Muscle layer of duodenum (tissue), 2 donors: ENCODE measurements around the gene SEC14L3.

Experiments
- H3K27ac ChIP-seq: one replicate; pipeline ENCODE4 v1.7.0; 2013; ENCODE audit warnings: mild to moderate bottlenecking, low read length
- H3K27me3 ChIP-seq: one replicate; pipeline ENCODE4 v1.7.0; 2013; ENCODE audit warnings: low read depth, mild to moderate bottlenecking, control low read depth, low read length
- H3K36me3 ChIP-seq, 2 donors: one replicate each; pipeline ENCODE4 v1.7.0; 2013; ENCODE audit warnings: low read length in 2 of 2, control low read depth in 1 of 2, mild to moderate bottlenecking in 1 of 2; ENCODE audit not compliant: insufficient read depth in 2 of 2, control insufficient read depth in 1 of 2
- H3K4me1 ChIP-seq, 2 donors: one replicate each; pipeline ENCODE4 v1.7.0; 2013; ENCODE audit warnings: low read length in 2 of 2, mild to moderate bottlenecking in 2 of 2, control low read depth in 1 of 2, moderate library complexity in 1 of 2; ENCODE audit not compliant: insufficient read depth in 2 of 2, control insufficient read depth in 1 of 2
- H3K4me3 ChIP-seq, 2 donors: one replicate each; pipeline ENCODE4 v1.7.0; 2013; ENCODE audit warnings: low read length in 2 of 2, low read depth in 1 of 2, mild to moderate bottlenecking in 1 of 2
- H3K9me3 ChIP-seq, 2 donors: one replicate each; pipeline ENCODE4 v1.7.0; 2013; ENCODE audit warnings: low read length in 2 of 2, control low read depth in 1 of 2, mild to moderate bottlenecking in 1 of 2; ENCODE audit not compliant: control insufficient read depth in 1 of 2
- donor health status: healthy.

SEC14L3 gene

DNA sequence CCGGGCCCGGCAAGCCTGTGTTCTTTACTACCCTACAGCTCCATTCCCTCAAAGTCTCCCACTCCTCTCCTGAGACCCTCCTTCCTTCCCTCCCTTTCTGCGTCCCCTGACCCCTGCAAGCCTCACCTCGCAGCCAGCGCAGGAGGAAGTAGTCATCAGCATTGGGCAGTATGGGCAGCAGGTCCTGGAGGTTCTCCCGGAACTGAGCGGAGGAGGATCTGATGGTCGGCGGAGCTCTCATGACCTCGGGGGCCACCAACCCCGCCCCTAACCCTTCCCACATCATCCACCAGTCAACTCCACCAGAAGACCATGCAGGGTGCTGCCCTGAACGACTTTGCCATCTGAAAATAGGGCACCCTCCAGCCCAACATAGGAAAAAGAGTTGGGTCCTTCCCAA, 31.7 kb upstream of the SEC14L3 start:
- H3K4me1 ChIP-seq: peaks cover 0 to 5% of the 10 kb centered on the region in 2 donors
- no peaks in the 10 kb centered on the region for H3K9me3 ChIP-seq
- no peak overlapping the region for H3K27ac ChIP-seq
- no peak overlapping the region for H3K4me3 ChIP-seq
- H3K27me3 ChIP-seq: peaks cover 9% of the 10 kb centered on the region
- H3K36me3 ChIP-seq: no peaks in the 10 kb centered on the region

DNA sequence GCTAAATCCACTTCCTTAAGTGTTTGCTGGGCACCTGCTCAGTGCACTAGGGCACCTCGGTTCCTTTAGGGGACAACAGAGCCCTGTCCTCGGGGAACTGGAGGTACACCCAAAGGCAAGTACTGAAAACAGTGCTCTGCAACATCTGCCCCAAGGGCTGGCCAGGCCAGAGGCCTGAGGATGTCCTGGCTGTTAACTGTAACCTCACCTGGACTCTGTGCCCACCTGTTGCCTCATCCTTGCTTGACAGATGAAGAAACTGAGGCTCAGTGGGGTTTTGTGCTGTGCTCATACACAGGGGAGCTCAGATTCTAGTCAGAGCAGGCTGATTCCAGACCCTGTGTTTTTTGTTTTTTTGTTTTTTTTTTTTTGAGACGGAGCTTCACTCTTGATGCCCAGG, 31.1 kb upstream of the SEC14L3 start:
- no peak overlapping the region for H3K27ac ChIP-seq
- no peak overlapping the region for H3K4me3 ChIP-seq
- H3K27me3 ChIP-seq: peaks cover 9% of the 10 kb centered on the region
- H3K9me3 ChIP-seq: no peaks in the 10 kb centered on the region
- H3K36me3 ChIP-seq: no peaks in the 10 kb centered on the region
- peaks cover 0 to 5% of the 10 kb centered on the region in 2 donors for H3K4me1 ChIP-seq

DNA sequence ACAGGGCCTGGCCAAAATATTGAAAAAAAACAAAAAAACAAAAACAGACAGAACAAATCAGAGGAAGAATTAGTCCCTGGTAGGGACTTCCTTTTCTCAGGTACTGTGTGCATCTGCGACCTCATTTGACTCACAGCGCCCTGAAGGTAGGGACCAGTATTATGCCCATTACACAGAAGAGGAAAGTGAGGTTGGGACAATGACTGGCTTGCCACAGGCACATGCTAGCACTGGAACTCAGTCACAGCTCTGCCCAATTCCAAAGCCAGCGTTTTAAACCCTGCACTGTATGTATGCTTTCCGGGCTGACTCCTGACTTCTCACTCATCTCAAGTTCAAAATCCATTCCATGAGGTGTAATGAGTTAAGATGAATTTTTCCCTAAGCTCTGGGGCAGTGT, 30.3 kb upstream of the SEC14L3 start:
- peaks cover 0 to 5% of the 10 kb centered on the region in 2 donors for H3K4me1 ChIP-seq
- no peak overlapping the region for H3K27ac ChIP-seq
- H3K36me3 ChIP-seq: no peaks in the 10 kb centered on the region
- no peaks in the 10 kb centered on the region for H3K9me3 ChIP-seq
- peaks cover 9% of the 10 kb centered on the region for H3K27me3 ChIP-seq
- H3K4me3 ChIP-seq: no peak overlapping the region

DNA sequence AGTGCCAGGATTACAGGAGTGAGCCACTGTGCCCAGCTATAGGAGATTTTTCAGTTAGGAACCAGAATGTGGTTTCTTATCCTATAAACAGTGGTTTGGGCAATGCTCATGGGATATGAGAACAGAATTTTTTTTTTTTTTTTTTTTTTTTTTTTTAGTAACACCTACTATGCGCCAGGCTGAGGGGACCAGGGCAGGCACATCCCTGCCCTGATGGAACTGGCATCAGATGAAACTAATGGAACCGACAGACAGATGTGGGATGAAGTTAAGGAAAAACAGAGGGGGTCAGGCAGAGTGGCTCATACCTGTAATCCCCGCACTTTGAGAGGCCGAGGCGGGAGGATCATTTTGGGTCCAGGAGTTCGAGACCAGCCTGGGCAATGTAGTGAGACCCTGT, 28.8 kb upstream of the SEC14L3 start:
- Histone ChIP-seq H3K9me3 (no peaks in the 10 kb centered on the region), H3K36me3 (no peaks in the 10 kb centered on the region), H3K4me3 (no peak overlapping the region), H3K4me1 (peaks cover 0 to 5% of the 10 kb centered on the region in 2 donors), H3K27ac (no peak overlapping the region), H3K27me3 (peaks cover 9% of the 10 kb centered on the region)

DNA sequence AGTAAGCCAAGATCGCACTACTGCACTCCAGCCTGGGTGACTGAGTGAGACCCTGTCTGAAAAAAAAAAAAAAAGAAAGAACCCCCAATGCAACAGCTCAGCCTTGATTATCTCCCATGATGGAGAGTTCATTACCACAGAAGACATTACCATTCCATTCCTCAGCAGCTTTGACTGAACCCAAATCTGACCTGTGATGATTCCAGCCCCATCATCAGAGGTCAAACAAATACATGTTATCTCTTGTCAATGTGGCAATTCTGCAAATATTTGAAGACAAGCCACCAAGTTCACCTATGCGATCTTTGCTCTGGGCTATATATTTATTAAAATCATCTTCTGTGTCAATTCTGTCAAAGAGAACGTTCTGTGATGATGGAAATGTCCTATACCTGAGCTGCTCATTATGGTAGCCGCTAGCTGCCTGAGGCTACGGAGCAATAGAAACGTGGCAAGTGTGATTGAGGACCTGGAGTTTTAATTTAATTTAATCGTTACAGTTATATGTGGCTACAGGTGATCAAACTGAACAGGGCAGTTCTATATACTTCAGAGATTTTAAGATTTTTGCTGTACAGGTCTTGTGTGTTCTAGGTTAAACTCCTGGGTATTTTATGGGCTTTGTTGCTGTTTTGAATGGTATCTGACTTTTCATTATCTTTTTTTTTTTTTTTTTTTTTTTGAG, 25.8 kb upstream of the SEC14L3 start:
- no peaks in the 10 kb centered on the region for H3K36me3 ChIP-seq
- H3K9me3 ChIP-seq: no peaks in the 10 kb centered on the region
- H3K27ac ChIP-seq: no peak overlapping the region
- no peaks in the 10 kb centered on the region for H3K4me1 ChIP-seq
- H3K4me3 ChIP-seq: no peak overlapping the region
- H3K27me3 ChIP-seq: no peaks in the 10 kb centered on the region

DNA sequence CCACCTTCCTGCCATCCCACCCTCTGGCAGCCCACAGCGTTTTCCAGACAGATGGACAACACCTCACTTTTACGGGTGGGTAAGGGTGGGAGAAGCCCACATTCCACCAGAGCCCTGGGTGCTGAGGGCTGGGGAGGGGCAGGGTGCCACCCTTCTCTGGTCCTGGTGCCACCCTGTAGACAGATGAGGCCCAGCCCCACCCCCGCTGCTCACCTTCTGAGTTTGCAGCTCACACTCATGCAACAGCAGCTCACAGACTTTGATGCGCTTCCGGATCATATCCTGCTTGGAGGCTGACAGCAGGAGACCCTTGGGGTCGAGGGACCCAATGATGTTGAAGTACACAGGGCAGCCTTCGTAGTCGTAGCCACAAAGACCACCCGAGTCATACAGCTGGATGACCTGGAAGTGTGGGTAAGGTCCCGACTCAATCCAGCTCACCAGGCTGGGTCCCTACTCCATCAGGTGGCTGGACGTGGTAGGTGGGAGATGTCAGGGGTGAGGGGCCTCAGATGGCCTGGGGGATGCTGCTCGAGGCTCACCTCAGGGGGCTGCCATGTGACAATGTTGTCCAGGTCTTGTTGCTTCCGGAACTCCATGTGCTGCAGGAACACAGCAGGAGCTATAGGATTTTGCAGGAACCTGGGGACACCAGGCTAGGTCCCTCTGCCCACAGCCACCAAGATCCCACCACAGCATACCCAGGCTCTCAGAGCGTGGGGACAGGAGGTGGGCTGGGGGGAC, 23.4 kb upstream of the SEC14L3 start:
- no peak overlapping the region for H3K4me3 ChIP-seq
- H3K9me3 ChIP-seq: no peaks in the 10 kb centered on the region
- no peaks in the 10 kb centered on the region for H3K27me3 ChIP-seq
- H3K4me1 ChIP-seq: no peaks in the 10 kb centered on the region
- no peaks in the 10 kb centered on the region for H3K36me3 ChIP-seq
- H3K27ac ChIP-seq: no peak overlapping the region

DNA sequence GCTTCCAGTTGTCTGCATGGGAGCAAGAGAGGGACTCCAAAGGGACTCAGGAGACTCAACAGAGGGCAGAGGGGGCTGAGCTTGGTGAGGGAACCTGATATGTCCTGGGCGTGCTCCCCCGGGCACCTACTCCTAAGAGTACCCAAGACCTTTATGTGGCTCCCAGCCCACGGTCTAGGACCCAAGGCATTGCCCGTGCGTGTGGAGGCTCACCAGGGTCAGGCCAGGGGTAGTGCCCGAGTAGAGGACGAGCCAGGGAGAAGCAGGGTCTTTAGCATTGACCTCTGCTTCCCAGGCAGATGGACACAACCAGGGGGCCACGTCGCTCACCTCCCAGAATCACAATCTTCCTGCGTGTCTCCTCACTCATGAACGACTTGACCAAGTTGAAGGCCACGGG, 20.3 kb upstream of the SEC14L3 start:
- no peaks in the 10 kb centered on the region for H3K36me3 ChIP-seq
- no peaks in the 10 kb centered on the region for H3K9me3 ChIP-seq
- H3K4me1 ChIP-seq: no peaks in the 10 kb centered on the region
- H3K27me3 ChIP-seq: no peaks in the 10 kb centered on the region
- no peak overlapping the region for H3K4me3 ChIP-seq
- no peak overlapping the region for H3K27ac ChIP-seq

DNA sequence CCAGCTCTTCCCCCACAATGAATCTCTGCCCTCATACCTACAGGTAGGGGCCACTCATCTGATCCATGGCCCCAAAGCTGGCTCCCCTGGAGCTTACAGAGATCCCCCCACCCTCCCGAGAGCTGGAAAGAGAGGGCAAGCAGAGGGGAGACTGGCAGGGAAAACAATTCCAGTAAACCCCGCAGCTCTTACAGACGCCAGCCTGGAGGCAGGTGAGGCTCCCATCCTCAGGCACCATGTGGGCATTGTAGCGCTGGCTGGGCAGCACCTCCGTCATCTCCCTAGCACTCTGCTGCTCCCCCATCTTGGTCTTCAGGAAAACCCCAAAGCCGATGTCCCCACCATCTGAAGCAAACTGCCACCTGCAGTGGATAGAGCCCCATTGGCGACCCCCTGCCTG, 19.6 kb upstream of the SEC14L3 start:
- Histone ChIP-seq H3K9me3 (no peaks in the 10 kb centered on the region), H3K4me1 (no peaks in the 10 kb centered on the region), H3K4me3 (no peak overlapping the region), H3K27ac (no peak overlapping the region), H3K27me3 (no peaks in the 10 kb centered on the region), H3K36me3 (no peaks in the 10 kb centered on the region)

DNA sequence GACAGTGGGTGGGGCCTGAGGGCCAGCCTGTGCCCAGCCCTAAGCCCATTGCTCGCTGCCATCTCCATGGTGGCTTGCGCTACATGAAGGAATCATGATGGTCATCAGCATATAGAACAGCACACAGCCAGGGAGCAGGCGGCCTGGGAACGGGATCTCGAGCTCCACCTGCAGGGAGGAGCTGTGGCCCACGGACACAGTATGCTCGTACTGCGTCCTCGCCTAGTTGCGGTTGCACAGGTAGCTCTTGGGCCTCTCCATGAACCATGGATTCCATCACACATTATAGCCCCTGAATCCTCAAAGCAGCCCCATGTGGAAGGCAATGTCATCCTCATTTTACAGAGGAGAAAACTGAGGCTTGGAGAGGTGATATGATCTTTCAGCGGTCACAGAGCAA, 18.6 kb upstream of the SEC14L3 start:
- no peaks in the 10 kb centered on the region for H3K36me3 ChIP-seq
- no peaks in the 10 kb centered on the region for H3K27me3 ChIP-seq
- H3K4me3 ChIP-seq: no peak overlapping the region
- H3K4me1 ChIP-seq: no peaks in the 10 kb centered on the region
- no peaks in the 10 kb centered on the region for H3K9me3 ChIP-seq
- no peak overlapping the region for H3K27ac ChIP-seq

DNA sequence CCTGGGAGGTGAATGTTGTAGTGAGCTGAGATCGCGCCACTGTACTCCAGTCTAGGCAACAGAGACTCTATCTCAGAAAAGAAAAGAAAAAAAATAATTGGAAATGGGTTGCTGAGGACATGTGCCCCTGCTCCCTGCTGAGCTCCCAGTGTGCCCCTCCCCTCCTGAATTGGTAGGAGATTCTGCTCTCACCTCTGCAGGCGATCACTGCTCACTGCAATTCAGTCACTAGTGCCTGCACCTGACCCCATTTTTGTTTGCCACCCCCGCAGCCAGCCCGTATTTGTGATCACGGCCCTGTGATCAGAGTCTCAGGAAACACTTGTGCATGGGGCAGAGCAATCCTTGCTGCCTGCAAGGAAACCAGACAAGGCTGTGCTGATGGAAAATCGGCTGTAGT, 16.3 kb upstream of the SEC14L3 start:
- Histone ChIP-seq H3K4me1 (no peaks in the 10 kb centered on the region), H3K27ac (no peak overlapping the region), H3K4me3 (no peak overlapping the region), H3K9me3 (no peaks in the 10 kb centered on the region), H3K36me3 (no peaks in the 10 kb centered on the region), H3K27me3 (no peaks in the 10 kb centered on the region)

DNA sequence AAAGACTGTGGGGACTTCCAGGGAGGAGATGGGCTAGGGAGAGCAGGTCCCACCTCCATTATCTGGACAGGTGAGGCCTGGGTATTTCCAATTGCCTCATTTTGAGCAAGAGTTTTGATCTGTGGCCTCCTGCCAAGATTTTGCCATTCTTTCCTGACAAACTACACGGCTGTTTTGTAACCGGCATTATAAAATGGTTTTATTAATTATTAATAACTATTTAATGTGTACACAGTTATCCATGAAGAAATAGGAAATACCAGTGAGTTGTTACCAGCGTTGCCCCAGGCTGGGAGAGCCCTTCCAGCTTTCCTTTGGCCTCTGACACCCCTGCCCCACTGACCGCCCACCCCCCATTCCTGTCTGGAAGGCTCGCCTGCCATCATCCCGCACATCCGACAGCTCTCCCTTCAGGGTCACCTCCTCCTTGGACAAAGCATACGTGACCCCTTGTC, 14.9 kb upstream of the SEC14L3 start:
- Histone ChIP-seq H3K9me3 (no peaks in the 10 kb centered on the region), H3K4me3 (no peak overlapping the region), H3K36me3 (no peaks in the 10 kb centered on the region), H3K27ac (no peak overlapping the region), H3K27me3 (no peaks in the 10 kb centered on the region), H3K4me1 (no peaks in the 10 kb centered on the region)

DNA sequence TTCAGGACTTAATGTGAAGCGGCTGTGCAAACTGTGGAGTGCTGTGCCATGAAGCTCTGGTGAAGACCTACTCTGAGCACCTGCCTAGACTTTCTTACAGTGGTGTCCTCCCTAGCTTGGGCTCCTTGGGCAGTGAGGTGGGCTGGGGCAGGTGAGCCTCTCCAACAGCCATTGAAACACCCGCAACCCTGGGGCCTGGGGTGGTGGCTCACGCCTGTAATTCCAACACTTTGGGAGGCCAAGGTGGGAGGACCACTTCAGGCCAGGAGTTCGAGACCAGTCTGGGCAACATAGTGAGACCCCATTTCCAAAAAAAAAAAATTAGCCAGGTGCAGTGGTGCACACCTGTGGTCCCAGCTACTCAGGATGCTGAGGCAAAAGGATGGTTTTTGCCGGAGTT, 14.3 kb upstream of the SEC14L3 start:
- Histone ChIP-seq H3K4me3 (no peak overlapping the region), H3K4me1 (no peaks in the 10 kb centered on the region), H3K36me3 (no peaks in the 10 kb centered on the region), H3K27me3 (no peaks in the 10 kb centered on the region), H3K27ac (no peak overlapping the region), H3K9me3 (no peaks in the 10 kb centered on the region)
